GM18498 (cell line): Measurements from ENCODE around the gene DLGAP1.
"Not testable (repeated sequence)": the region's sequence is repeated elsewhere in the genome, so short reads cannot be mapped to it uniquely, and the experiment has no call there.

Experiments used
- ATAC-seq: cut with Tn5 transposase; IDR thresholded peaks from one replicate; pipeline ENCODE4 v1.9.1; 2021; ENCODE audit warnings: mild to moderate bottlenecking, moderate library complexity; ENCODE audit not compliant: unreplicated experiment

DLGAP1 gene

GRCh38 chr18:3652380-3653262 is 802.5 kb downstream of the DLGAP1 start:
- ATAC-seq = no peak

DNA sequence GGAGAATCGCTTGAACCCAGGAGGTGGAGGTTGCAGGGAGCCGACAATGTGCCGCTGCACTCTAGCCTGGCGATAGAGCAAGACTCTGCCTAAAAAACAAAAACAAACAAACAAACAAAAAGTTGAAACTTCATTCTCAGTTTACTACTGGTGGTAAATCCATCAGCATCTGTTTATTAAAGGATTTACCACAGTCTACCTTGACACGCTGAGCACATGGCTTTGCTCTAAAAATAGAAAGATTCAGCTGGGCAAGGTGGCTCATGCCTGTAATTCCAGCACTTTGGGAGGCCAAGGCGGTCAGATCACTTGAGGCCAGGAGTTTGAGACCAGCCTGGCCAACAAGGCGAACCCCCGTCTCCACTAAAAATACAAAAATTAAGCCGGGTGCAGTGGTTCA is 803.8 kb downstream of the DLGAP1 start:
- no peak for ATAC-seq

DNA sequence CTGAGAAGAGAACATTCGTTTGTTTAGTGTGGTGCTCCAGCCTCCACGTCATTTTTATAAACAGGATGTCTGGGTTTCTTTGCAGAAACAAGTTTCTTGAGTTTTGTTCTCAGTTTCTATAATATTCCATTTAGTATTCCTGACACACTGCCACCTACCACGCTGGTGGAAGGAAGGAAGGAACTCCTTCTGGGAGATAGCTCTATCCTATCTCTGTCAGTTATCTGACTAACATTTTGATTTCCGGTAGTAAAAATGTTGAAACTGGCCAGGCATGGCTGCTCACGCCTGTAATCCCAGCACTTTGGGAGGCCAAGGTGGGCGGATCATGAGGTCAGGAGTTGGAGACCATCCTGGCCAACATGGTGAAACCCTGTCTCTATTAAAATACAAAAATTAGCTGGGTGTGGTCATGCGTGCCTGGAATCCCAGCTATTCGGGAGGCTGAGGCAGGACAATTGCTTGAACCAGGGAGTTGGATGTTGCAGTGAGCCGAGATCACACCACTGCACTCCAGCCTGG is 804.5 kb downstream of the DLGAP1 start:
- ATAC-seq = not testable (repeated sequence)

DNA sequence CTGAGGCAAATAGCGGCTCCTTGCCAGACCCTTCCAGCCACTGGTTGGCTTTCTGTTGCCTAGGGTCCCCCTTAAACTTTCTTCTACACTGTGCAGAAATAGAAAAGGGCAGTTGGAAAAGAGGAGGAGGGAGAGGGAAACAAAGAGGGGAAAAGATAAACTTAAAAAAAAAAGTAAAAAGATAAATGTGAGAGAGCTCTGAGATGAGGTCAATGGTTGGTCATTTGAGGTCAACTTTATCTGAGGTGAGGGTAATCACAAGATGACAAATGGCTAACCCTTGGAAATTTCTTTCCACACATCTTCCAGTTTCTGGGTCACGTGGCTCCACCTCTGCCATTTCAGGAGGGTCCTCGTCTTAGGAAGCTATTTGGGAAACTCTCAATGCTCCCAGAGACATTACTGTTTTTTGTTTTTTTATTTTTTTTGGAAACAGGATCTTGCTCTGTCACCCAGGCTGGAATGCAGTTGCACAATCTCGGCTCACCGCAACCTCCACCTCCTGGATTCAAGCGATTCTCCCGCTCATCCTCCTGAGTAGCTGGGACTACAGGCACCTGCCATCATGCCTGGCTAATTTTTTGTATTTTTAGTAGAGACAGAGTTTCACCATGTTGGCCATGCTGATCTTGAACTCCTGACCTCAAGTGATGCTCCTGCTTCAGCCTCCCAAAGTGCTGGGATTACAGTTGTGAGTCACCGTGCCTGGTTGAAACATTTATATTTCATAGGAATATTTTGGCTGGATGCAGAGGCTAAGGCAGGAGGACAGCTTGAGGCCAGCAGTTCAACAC is 805.3 kb downstream of the DLGAP1 start:
- no peak for ATAC-seq

DNA sequence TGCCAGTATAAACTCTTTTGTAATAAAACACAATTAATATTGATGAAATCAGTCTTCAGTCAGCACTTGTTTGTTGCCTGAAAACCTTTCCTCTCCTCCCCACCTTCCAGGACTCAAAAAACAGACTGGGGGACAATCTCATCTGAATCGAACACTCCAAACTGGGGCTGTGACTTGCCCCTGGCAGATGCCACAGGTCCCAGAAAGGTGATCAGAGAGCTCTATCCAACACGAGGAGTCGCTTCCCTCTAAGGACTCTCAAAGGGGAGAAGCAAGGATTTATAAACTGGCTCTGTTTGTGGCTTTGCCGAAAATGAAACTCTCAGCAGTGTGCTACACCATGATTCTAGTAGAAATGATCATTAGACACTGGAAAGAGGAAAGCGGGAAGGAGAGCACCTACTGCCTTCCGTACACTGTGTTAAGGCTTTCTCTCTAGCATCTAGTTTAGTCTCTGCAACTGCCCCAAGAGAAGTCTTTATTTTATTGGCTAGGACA is 805.9 kb downstream of the DLGAP1 start:
- no peak for ATAC-seq

GRCh38 chr18:3648641-3649040 is 806.5 kb downstream of the DLGAP1 start:
- no peak for ATAC-seq

DNA sequence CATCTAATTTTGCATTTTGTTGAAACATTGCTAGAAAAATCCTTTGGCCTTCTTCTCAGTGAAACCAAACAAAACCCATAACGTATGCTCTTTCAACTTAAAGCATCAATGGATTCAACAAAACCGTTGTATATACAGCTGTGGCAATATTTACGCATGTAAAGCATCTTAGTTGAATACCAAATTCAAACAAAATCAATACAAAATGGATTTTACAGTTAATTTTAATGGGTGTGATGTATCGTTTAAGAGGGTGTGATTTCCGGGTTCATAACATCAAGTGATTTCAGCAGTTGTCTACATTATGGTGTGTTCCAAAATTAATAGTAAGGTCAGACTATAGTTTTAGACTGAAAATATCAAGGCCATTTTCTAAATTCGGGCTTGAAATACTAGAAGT is 806.9 kb downstream of the DLGAP1 start:
- ATAC-seq = no peak

DNA sequence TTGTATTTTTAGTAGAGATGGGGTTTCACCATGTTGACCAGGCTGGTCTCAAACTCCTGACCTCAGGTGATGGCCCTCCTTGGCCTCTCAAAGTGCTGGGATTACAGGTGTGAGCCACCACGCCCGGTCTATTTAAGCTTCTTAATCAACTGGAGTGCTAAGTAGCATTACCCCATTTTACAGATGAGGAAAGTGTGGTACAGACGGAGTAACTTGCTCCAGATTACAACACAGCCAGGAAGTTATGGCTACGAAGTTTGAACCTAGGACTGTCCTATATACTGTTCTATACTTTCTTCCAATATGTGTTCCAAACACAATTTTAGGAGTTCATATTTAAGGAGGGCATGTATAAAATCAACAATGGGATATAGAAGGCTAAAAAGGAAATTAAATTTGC is 807.5 kb downstream of the DLGAP1 start:
- ATAC-seq = no peak

DNA sequence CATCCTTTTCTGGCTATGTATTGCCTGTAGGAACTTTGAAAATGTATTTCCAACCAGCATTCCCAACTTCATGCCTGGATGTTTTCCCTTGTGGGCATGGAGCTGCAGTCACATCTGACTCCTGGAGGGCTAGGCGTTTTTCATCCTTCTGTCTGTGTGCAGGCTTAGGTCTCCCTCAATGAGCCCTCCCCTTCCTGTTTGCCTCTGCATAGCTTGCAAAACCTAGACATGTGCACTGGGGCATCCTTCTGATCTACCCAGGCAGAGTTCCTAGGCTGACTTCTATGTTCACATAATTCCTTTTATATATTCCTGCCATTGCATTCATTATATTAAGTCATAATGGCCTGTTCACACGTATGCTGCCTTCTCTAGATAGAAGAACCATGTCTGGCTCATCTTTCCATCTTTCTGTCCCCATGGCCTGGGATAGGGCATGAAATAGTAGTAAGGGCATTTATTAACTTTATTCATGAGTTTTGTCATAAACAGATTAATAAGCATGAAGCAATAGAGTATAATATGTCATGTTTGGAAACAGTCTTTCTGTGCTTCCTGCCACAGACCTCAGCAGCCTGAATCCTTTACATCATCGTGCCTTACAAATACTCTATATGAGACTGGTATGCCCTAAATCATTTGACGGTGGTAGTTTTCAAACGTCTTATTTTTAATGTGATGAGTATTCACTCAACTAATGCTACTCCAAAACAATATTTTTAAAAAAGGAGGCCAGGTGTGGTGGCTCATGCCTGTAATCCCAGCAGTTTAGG is 809.5 kb downstream of the DLGAP1 start:
- no peak for ATAC-seq

DNA sequence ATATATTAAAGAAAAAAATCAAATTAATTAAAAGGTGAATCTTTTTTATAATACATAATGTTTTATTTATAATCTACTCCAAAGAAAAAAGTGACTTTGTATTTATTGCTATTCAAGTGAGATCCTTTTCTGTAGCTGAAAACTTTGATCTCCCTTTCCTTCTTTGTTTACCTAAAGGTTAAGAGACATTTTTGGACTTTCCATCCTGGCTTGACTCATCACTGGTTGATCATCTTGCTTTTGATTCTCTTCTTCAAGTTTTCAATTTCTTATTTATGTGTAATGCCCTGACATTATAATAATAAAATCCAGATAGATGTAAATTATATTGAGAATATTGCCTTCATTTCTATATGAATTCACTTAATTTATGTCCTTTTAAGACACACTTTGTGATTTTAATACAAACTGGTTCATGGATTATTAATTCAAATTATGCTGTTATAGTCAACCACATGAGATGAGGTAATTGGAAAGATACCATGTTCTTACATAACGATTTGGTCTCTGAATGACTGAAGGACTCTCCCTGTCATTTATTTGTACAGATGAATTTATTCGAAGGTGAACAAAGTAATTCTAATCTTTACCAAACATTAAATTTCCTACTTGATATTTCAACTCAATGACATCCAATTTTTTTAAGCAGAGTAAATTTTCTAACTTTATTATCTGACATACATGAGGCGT is 820.7 kb downstream of the DLGAP1 start:
- no peak for ATAC-seq

GRCh38 chr18:3631887-3632286 is 823.2 kb downstream of the DLGAP1 start:
- ATAC-seq = no peak

DNA sequence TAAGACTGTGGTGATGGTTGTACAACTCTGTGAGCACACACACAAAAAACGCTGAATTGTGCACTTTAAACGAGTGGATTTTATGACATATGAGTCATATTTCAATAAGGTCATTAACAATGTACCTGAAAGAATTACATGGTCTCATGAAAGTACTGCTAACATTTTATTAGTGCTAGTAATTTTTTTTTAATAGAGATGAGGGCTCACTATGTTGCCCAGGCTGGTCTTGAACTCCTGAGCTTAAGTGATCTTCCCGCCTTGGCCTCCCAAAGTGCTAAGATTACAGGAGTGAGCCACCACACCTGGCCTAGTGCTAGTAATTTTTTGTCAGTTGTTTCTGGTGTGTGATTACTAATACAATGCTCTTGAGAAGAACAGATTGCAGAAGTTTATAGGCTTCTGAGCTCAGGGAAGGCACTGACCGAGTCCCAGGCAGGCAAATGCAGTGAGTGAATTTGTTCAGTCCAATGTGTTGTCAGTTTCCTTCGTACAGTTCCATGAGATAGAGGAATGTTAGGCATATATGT is 828.1 kb downstream of the DLGAP1 start:
- no peak for ATAC-seq

DNA sequence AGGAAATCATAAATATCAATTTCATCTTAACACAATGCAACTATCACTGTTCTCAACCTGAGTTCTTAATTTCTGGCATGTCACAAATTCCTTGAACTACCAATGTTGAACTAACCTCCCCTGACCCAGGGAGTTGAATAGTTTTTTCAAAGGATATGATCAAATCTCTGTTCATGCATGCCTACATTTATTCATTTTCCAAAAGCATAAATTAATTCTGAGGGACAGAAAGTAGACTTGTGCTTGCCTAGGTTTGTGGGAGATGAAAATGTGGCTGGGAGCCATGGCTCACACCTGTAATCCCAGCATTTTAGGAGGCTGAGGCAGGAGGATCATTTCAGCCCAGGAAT is 829.4 kb downstream of the DLGAP1 start:
- ATAC-seq = no peak

GRCh38 chr18:3624935-3625741 is 830.0 kb downstream of the DLGAP1 start:
- no peak for ATAC-seq

DNA sequence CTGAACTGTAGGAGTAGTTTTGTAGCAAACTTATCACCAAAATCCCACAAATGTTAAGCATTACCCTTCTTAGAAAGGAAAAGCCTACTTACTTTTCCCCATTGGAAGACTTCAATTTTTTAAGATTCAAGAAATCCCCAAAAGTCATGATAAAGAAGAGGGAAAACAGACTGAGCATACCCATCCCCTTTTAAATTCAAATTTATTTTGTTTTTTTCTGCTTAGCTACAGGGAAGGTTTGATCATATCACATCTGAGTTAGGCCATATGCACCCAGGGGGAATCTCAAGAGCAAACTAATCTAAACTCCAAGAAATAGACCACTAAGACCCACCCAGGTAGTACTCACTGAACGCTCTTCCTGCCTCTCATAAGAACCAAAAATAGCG is 830.6 kb downstream of the DLGAP1 start:
- ATAC-seq = no peak

- no peak for ATAC-seq
These were observed 831.1 kb downstream of the DLGAP1 start for GRCh38 chr18:3623769-3624545.

GRCh38 chr18:3620146-3621119 is 834.7 kb downstream of the DLGAP1 start:
- ATAC-seq = no peak
